Skeletal muscle tissue (tissue), 4 donors: ENCODE measurements around the gene CLMP. TPM values are rescaled to one million over a fixed set of nuclear protein-coding genes. Genes with fewer than 3 reads are reported as not detected.

ENCODE experiments used
- H3K27ac ChIP-seq: one replicate; pipeline ENCODE4 v1.7.0; 2013; ENCODE audit warnings: mild to moderate bottlenecking, low read depth, low read length, inconsistent platforms
- H3K27me3 ChIP-seq, 3 donors: one replicate each; pipeline ENCODE4 v1.7.0; 2013; ENCODE audit warnings: low read length in 3 of 3; ENCODE audit not compliant: control insufficient read depth in 3 of 3, insufficient read depth in 3 of 3
- H3K36me3 ChIP-seq, 3 donors: one replicate each; pipeline ENCODE4 v1.7.0; 2013; ENCODE audit warnings: low read length in 3 of 3; ENCODE audit not compliant: control insufficient read depth in 3 of 3, insufficient read depth in 3 of 3
- H3K4me1 ChIP-seq, 3 donors: one replicate each; pipeline ENCODE4 v1.7.0; 2013; ENCODE audit warnings: low read length in 3 of 3, mild to moderate bottlenecking in 3 of 3; ENCODE audit not compliant: control insufficient read depth in 3 of 3, insufficient read depth in 3 of 3
- H3K4me3 ChIP-seq, 3 donors: one replicate each; pipeline ENCODE4 v1.7.0; 2013; ENCODE audit warnings: low read length in 3 of 3
- H3K9ac ChIP-seq, 3 donors: one replicate each; pipeline ENCODE4 v1.7.0; 2013; ENCODE audit warnings: low read length in 3 of 3, mild to moderate bottlenecking in 3 of 3, moderate library complexity in 2 of 3, low read depth in 1 of 3
- H3K9me3 ChIP-seq, 3 donors: one replicate each; pipeline ENCODE4 v1.7.0; 2013; ENCODE audit warnings: low read length in 3 of 3; ENCODE audit not compliant: control insufficient read depth in 3 of 3
- total RNA-seq: library from RNA; depleted of rRNA; stranded (reverse); fragments of >200 nt; gene quantifications from one replicate; pipeline ENCODE4 v1.2.3, GENCODE V29; 2014
- donor health status: Osteomylitis.

Gene CLMP
- total RNA-seq, 1 donor from 2014 or later: 8.9 TPM

GRCh38 chr11:123183391-123184099, 11.5 kb downstream of the CLMP start:
- Histone ChIP-seq H3K4me3 (no peak overlapping the region), H3K4me1 (no peaks in the 10 kb centered on the region), H3K36me3 (no peaks in the 10 kb centered on the region), H3K9me3 (no peaks in the 10 kb centered on the region), H3K27ac (no peak overlapping the region), H3K27me3 (peaks cover 23 to 55% (median 29%) of the 10 kb centered on the region in 3 donors), H3K9ac (no peak overlapping the region)

- Histone ChIP-seq H3K9me3 (no peaks in the 10 kb centered on the region), H3K27ac (no peak overlapping the region), H3K9ac (no peak overlapping the region), H3K4me3 (no peak overlapping the region), H3K27me3 (peaks cover 19 to 40% (median 19%) of the 10 kb centered on the region in 3 donors), H3K4me1 (no peaks in the 10 kb centered on the region), H3K36me3 (no peaks in the 10 kb centered on the region)
Measured at GRCh38 chr11:123181767-123182500, 13.1 kb downstream of the CLMP start.

GRCh38 chr11:123181075-123181474, 14.0 kb downstream of the CLMP start:
- Histone ChIP-seq H3K27ac (no peak overlapping the region), H3K4me1 (no peaks in the 10 kb centered on the region), H3K36me3 (no peaks in the 10 kb centered on the region), H3K9me3 (no peaks in the 10 kb centered on the region), H3K27me3 (peaks cover 16 to 38% (median 19%) of the 10 kb centered on the region in 3 donors), H3K4me3 (no peak overlapping the region), H3K9ac (no peak overlapping the region)

- Histone ChIP-seq H3K9me3 (no peaks in the 10 kb centered on the region), H3K4me3 (no peak overlapping the region), H3K36me3 (no peaks in the 10 kb centered on the region), H3K9ac (no peak overlapping the region), H3K4me1 (no peaks in the 10 kb centered on the region), H3K27me3 (peaks cover 16 to 33% (median 19%) of the 10 kb centered on the region in 3 donors), H3K27ac (no peak overlapping the region)
Measured at GRCh38 chr11:123180574-123180973, 14.5 kb downstream of the CLMP start.

- no peak overlapping the region for H3K9ac ChIP-seq
- no peak overlapping the region for H3K4me3 ChIP-seq
- no peaks in the 10 kb centered on the region for H3K36me3 ChIP-seq
- H3K9me3 ChIP-seq: no peaks in the 10 kb centered on the region
- no peak overlapping the region for H3K27ac ChIP-seq
- H3K4me1 ChIP-seq: peaks cover 0 to 4% (median 0%) of the 10 kb centered on the region in 3 donors
- peaks cover 13 to 29% (median 14%) of the 10 kb centered on the region in 3 donors for H3K27me3 ChIP-seq
Measured at GRCh38 chr11:123180166-123180565, 14.9 kb downstream of the CLMP start.

- no peaks in the 10 kb centered on the region for H3K36me3 ChIP-seq
- no peaks in the 10 kb centered on the region for H3K9me3 ChIP-seq
- peaks cover 8 to 23% (median 9%) of the 10 kb centered on the region in 3 donors for H3K27me3 ChIP-seq
- peaks cover 0 to 5% (median 3%) of the 10 kb centered on the region in 3 donors for H3K4me1 ChIP-seq
- H3K9ac ChIP-seq: no peak overlapping the region
- no peak overlapping the region for H3K27ac ChIP-seq
- H3K4me3 ChIP-seq: no peak overlapping the region
Measured at GRCh38 chr11:123179586-123179985, 15.5 kb downstream of the CLMP start.

GRCh38 chr11:123178186-123178585, 16.9 kb downstream of the CLMP start:
- H3K27ac ChIP-seq: no peak overlapping the region
- no peak overlapping the region for H3K9ac ChIP-seq
- H3K9me3 ChIP-seq: no peaks in the 10 kb centered on the region
- no peak overlapping the region for H3K4me3 ChIP-seq
- no peaks in the 10 kb centered on the region for H3K36me3 ChIP-seq
- peaks cover 0 to 5% (median 3%) of the 10 kb centered on the region in 3 donors for H3K4me1 ChIP-seq
- H3K27me3 ChIP-seq: peaks cover 0 to 14% (median 5%) of the 10 kb centered on the region in 3 donors

GRCh38 chr11:123176785-123177184, 18.3 kb downstream of the CLMP start:
- no peaks in the 10 kb centered on the region for H3K36me3 ChIP-seq
- H3K9ac ChIP-seq: no peak overlapping the region
- H3K9me3 ChIP-seq: no peaks in the 10 kb centered on the region
- no peak overlapping the region for H3K4me3 ChIP-seq
- peaks cover 0 to 5% (median 3%) of the 10 kb centered on the region in 3 donors for H3K4me1 ChIP-seq
- H3K27ac ChIP-seq: no peak overlapping the region
- H3K27me3 ChIP-seq: peaks cover 0 to 11% (median 5%) of the 10 kb centered on the region in 3 donors

- Histone ChIP-seq H3K4me1 (peaks cover 0 to 5% (median 3%) of the 10 kb centered on the region in 3 donors), H3K9ac (no peak overlapping the region), H3K9me3 (no peaks in the 10 kb centered on the region), H3K36me3 (no peaks in the 10 kb centered on the region), H3K27me3 (no peaks in the 10 kb centered on the region), H3K27ac (peak overlapping the region; percentile 29), H3K4me3 (no peak overlapping the region)
Measured at GRCh38 chr11:123174196-123175183, 20.6 kb downstream of the CLMP start.
